IMR-90 (cell line): ENCODE results near the gene KRTAP12-4. TPM values are rescaled to one million over a fixed set of nuclear protein-coding genes. Genes with fewer than 3 reads are reported as not detected.

Experiments
- ATAC-seq: fragments of 200-7000 bp; cut with Tn5 transposase; 2 replicates; pipeline ENCODE4 v1.9.1; 2020; ENCODE audit warnings: low read depth, mild to moderate bottlenecking, moderate library complexity
- BruUV-seq: library from RNA; stranded (reverse); fragments of 400-500 nt; replicated peaks from 2 replicates; lab custom pipeline; 2021; lab: Mats Ljungman, UMichigan
- CTCF ChIA-PET: fragments of 300-600 bp; formaldehyde crosslinking; extraction: SDS; loops from one replicate; lab custom pipeline; 2021; ENCODE audit warnings: antibody characterized with exemption; lab: Yijun Ruan, JAX
- POLR2A ChIA-PET: fragments of 300-600 bp; sonication (Branson Sonifier 250); formaldehyde crosslinking; loops from one replicate; lab custom pipeline; 2022; ENCODE audit warnings: antibody characterized with exemption; ENCODE audit not compliant: unreplicated experiment; lab: Charles Lee
- DNase-seq: peaks from one replicate; pipeline ENCODE4 v3.0.0; 2013
- H2AFZ ChIP-seq: replicated peaks from 2 replicates; pipeline ENCODE3; 2013; ENCODE audit warnings: low read length, mild to moderate bottlenecking; ENCODE audit not compliant: poor library complexity
- H2AK5ac ChIP-seq: 2 replicates; pipeline ENCODE4 v1.6.1; 2013; ENCODE audit warnings: low read depth, low read length, inconsistent platforms
- H2AK9ac ChIP-seq: replicated peaks from 2 replicates; pipeline ENCODE3; 2013; ENCODE audit warnings: mild to moderate bottlenecking, low read depth, low read length, moderate library complexity; ENCODE audit not compliant: poor library complexity
- H2BK120ac ChIP-seq: 2 replicates; pipeline ENCODE4 v1.6.1; 2013; ENCODE audit warnings: low read depth, low read length, inconsistent platforms
- H2BK15ac ChIP-seq: 3 replicates; pipeline ENCODE4 v1.6.1; 2013; ENCODE audit warnings: low read depth, low read length, inconsistent platforms
- H2BK20ac ChIP-seq: 2 replicates; pipeline ENCODE4 v1.6.1; 2013; ENCODE audit warnings: low read depth, mild to moderate bottlenecking, inconsistent platforms, low read length, moderate library complexity
- H2BK5ac ChIP-seq: 2 replicates; pipeline ENCODE4 v1.6.1; 2013; ENCODE audit warnings: mild to moderate bottlenecking, low read depth, low read length, inconsistent platforms; ENCODE audit not compliant: poor library complexity, severe bottlenecking
- H3K14ac ChIP-seq: replicated peaks from 2 replicates; pipeline ENCODE4 v1.6.1; 2013; ENCODE audit warnings: low read depth, low read length, inconsistent platforms
- H3K18ac ChIP-seq: 2 replicates; pipeline ENCODE4 v1.6.1; 2013; ENCODE audit warnings: low read depth, low read length, control low read depth
- H3K23ac ChIP-seq: 2 replicates; pipeline ENCODE4 v1.6.1; 2013; ENCODE audit warnings: low read depth, low read length, inconsistent platforms
- H3K27ac ChIP-seq: 2 replicates; pipeline ENCODE4 v1.5.1; 2013; ENCODE audit warnings: mild to moderate bottlenecking, control low read depth, low read length; ENCODE audit not compliant: insufficient read depth
- H3K27me3 ChIP-seq: 2 replicates; pipeline ENCODE4 v1.6.1; 2013; ENCODE audit warnings: low read length; ENCODE audit not compliant: control insufficient read depth, insufficient read depth
- H3K36me3 ChIP-seq: 2 replicates; pipeline ENCODE4 v1.6.1; 2013; ENCODE audit warnings: low read length, mixed read lengths; ENCODE audit not compliant: control insufficient read depth, insufficient read depth
- H3K4ac ChIP-seq: 2 replicates; pipeline ENCODE4 v1.6.1; 2013; ENCODE audit warnings: low read depth, low read length, inconsistent platforms
- H3K4me1 ChIP-seq: 2 replicates; pipeline ENCODE4 v1.6.1; 2013; ENCODE audit warnings: low read length, mixed read lengths; ENCODE audit not compliant: control insufficient read depth, insufficient read depth
- H3K4me2 ChIP-seq: 2 replicates; pipeline ENCODE4 v1.6.1; 2013; ENCODE audit warnings: low read depth, mild to moderate bottlenecking, control low read depth, low read length, moderate library complexity
- H3K4me3 ChIP-seq: 2 replicates; pipeline ENCODE4 v1.5.1; 2013; ENCODE audit warnings: low read depth, mild to moderate bottlenecking, control low read depth, low read length, moderate library complexity; ENCODE audit not compliant: insufficient read depth
- H3K56ac ChIP-seq: 2 replicates; pipeline ENCODE4 v1.6.1; 2013; ENCODE audit warnings: low read length, inconsistent platforms; ENCODE audit not compliant: insufficient read depth; ENCODE audit errors: extremely low read depth
- H3K79me1 ChIP-seq, 2 experiments: 2 replicates each; pipeline ENCODE4 v1.6.1; 2013; ENCODE audit warnings: low read length in 2 of 2, inconsistent platforms in 1 of 2, low read depth in 1 of 2
- H3K9ac ChIP-seq: 2 replicates; pipeline ENCODE4 v1.6.1; 2013; ENCODE audit warnings: low read depth, low read length, control low read depth
- H3K9me1 ChIP-seq: 2 replicates; pipeline ENCODE4 v1.6.1; 2013; ENCODE audit warnings: low read length, inconsistent platforms; ENCODE audit not compliant: insufficient read depth
- H3K9me3 ChIP-seq: 2 replicates; pipeline ENCODE4 v1.6.1; 2013; ENCODE audit warnings: low read length; ENCODE audit not compliant: control insufficient read depth, insufficient read depth
- H4K20me1 ChIP-seq: 2 replicates; pipeline ENCODE4 v1.6.1; 2013; ENCODE audit warnings: low read length, inconsistent platforms; ENCODE audit not compliant: insufficient read depth
- H4K5ac ChIP-seq: 2 replicates; pipeline ENCODE4 v1.6.1; 2013; ENCODE audit warnings: mild to moderate bottlenecking, low read depth, low read length, control low read depth
- H4K8ac ChIP-seq, 2 experiments: 2 replicates each; pipeline ENCODE4 v1.6.1; 2013; ENCODE audit warnings: low read depth in 2 of 2, low read length in 2 of 2, control low read depth in 1 of 2, inconsistent platforms in 1 of 2
- H4K91ac ChIP-seq: 2 replicates; pipeline ENCODE4 v1.6.1; 2013; ENCODE audit warnings: low read depth, low read length, inconsistent platforms; ENCODE audit not compliant: insufficient read depth
- CEBPB ChIP-seq: IDR thresholded peaks from 2 replicates; pipeline ENCODE4 v1.6.1; 2012; ENCODE audit warnings: low read depth, low read length, improper control_type of control experiment
- CHD1 ChIP-seq: IDR thresholded peaks from 2 replicates; pipeline ENCODE4 v1.6.1; 2012; ENCODE audit warnings: low read depth, low read length, improper control_type of control experiment
- FOS ChIP-seq: fragments of 150-350 bp; IDR thresholded peaks from 2 replicates; pipeline ENCODE4 v1.6.1; 2016; ENCODE audit warnings: low read depth, low read length
- MAFK ChIP-seq: IDR thresholded peaks from 2 replicates; pipeline ENCODE4 v1.6.1; 2012; ENCODE audit warnings: low read depth, low read length, improper control_type of control experiment
- MAZ ChIP-seq: IDR thresholded peaks from 2 replicates; pipeline ENCODE4 v1.6.1; 2012; ENCODE audit warnings: low read depth, mild to moderate bottlenecking, low read length, improper control_type of control experiment, moderate library complexity, borderline replicate concordance
- MXI1 ChIP-seq: IDR thresholded peaks from 2 replicates; pipeline ENCODE4 v1.6.1; 2012; ENCODE audit warnings: low read depth, mild to moderate bottlenecking, low read length, moderate library complexity, borderline replicate concordance
- NFE2L2 ChIP-seq: fragments of 150-350 bp; IDR thresholded peaks from 2 replicates; pipeline ENCODE4 v1.6.1; 2016; ENCODE audit warnings: low read depth, mild to moderate bottlenecking, low read length
- RAD21 ChIP-seq: IDR thresholded peaks from 2 replicates; pipeline ENCODE4 v1.6.1; 2012; ENCODE audit warnings: low read length, improper control_type of control experiment
- WGBS, 2 experiments: methylation state at CpG; one replicate each; pipeline versions ENCODE4 v1.1.5 to v1.1.7; 2013; ENCODE audit warnings: missing lambda C conversion rate in 2 of 2; ENCODE audit not compliant: insufficient read length in 1 of 2; ENCODE audit errors: extremely low coverage in 2 of 2; 5-methylcytosine and 5-hydroxymethylcytosine counted together
- dilution Hi-C: fragments of 300-500 bp; cut with HindIII; formaldehyde crosslinking; loops from one replicate; pipeline ENCODE4 v1.14.3; 2018; ENCODE audit warnings: low sequenced_read_pairs; ENCODE audit not compliant: unreplicated experiment
- in situ Hi-C: fragments of 300-500 bp; cut with MboI; formaldehyde crosslinking; loops from 3 replicates; pipeline ENCODE4 v1.14.3; 2019; ENCODE audit warnings: low sequenced_read_pairs, inconsistent platforms, mixed read lengths
- intact Hi-C: fragments of 100-400 bp; cut with micrococcal nuclease; formaldehyde crosslinking; loops from 2 replicates; pipeline ENCODE4 v1.10.0; 2022
- polyA plus RNA-seq, 3 experiments: library from polyadenylated mRNA; depleted of rRNA; stranded (reverse); fragments of >200 nt; gene quantifications; 2 replicates each; pipeline ENCODE4 v1.2.3, GENCODE V29; 2012; ENCODE audit warnings: low replicate concordance in 1 of 3
- total RNA-seq: library from RNA; depleted of rRNA; stranded (reverse); fragments of >200 nt; gene quantifications from 2 replicates; pipeline ENCODE4 v1.2.3, GENCODE V29; 2012

Gene KRTAP12-4
- total and polyA plus RNA-seq, 2 of the 4 experiments (the other 2 are of a cell fraction), result not detected

- TF ChIP-seq CHD1, result no peak
Measured at GRCh38 chr21:44702111-44702972, 47.9 kb upstream of the KRTAP12-4 start (continued).

DNA sequence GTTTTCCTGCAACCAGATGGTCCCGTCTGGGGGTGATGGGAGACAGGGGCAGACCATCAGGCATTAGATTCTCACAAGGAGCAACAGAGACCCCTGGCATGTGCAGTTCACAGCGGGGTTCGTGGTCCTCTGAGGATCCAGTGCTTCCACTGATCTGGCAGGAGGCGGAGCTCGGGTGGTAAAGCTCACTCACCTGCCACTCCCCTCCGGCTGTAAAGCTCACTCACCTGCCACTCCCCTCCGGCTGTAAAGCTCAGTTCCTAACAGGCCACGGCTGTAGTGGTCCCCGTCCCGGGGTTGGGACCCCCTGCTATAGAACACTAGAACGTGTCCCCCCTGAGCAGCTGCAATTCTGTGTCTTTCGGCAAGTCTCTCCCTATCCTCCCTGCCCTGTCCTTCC is 47.1 kb upstream of the KRTAP12-4 start:
- intact Hi-C loops, result no loop called here
- in situ Hi-C loops, result no loop called here
- no peak overlapping the region for H2BK5ac ChIP-seq
- no peak for DNase-seq
- no peak overlapping the region for H4K5ac ChIP-seq
- dilution Hi-C loops, result no loop called here
- ChIA-PET CTCF (interaction anchor here (0.6 kb wide), 1 partner anchor 9 kb away, joined by 5 read pairs; no protein-coding TSS in a partner anchor), POLR2A (no interaction called here)
- H3K79me1 ChIP-seq, result no peaks in the 10 kb centered on the region
- no peak overlapping the region for H4K91ac ChIP-seq
- no peak for TF ChIP-seq NFE2L2
- TF ChIP-seq FOS, result no peak
- no peak for TF ChIP-seq MAZ
- TF ChIP-seq MXI1, result no peak
- no peak for TF ChIP-seq MAFK
- no peak for TF ChIP-seq CHD1
- TF ChIP-seq CEBPB, result no peak
- TF ChIP-seq RAD21, result no peak
- no peak overlapping the region for H2AFZ ChIP-seq
- no TSS peak for BruUV-seq
- H3K23ac ChIP-seq, result no peak overlapping the region
- no peak overlapping the region for H3K14ac ChIP-seq
- H3K36me3 ChIP-seq, result no peaks in the 10 kb centered on the region
- no peak overlapping the region for H3K4me2 ChIP-seq
- H3K9ac ChIP-seq, result no peak overlapping the region
- H2BK120ac ChIP-seq, result no peak overlapping the region
- peaks cover 71% of the 10 kb centered on the region for H3K27me3 ChIP-seq
- H2BK15ac ChIP-seq, result no peak overlapping the region
- no peak overlapping the region for H2AK5ac ChIP-seq
- no peak overlapping the region for H3K27ac ChIP-seq
- no peak overlapping the region for H3K56ac ChIP-seq
- H3K9me3 ChIP-seq, result peaks cover 6% of the 10 kb centered on the region; the same call in 1 of the 2 replicates
- no peak for ATAC-seq
- no peak overlapping the region for H3K4ac ChIP-seq
- no peaks in the 10 kb centered on the region for H4K20me1 ChIP-seq
- H4K8ac ChIP-seq, result no peak overlapping the region
- H3K4me1 ChIP-seq, result no peaks in the 10 kb centered on the region
- no peaks in the 10 kb centered on the region for H3K9me1 ChIP-seq
- no peak overlapping the region for H3K4me3 ChIP-seq
- no peak overlapping the region for H3K18ac ChIP-seq
- no peak overlapping the region for H2AK9ac ChIP-seq
- no peak overlapping the region for H2BK20ac ChIP-seq
- 16% methylated on average over 5 of the region's 12 CpGs; no CpG with 5 or more reads in 1 of the 2 experiments for WGBS, 2 experiments
